CD4-positive, alpha-beta T cell treated with Interleukin-4 for 1 hour (primary cell): ENCODE measurements around the gene SULT1A1.
"Not testable (repeated sequence)": the region's sequence is repeated elsewhere in the genome, so short reads cannot be mapped to it uniquely, and the experiment has no call there.

ENCODE experiments used
- DNase-seq, 2 donors: peaks; one replicate each; pipeline ENCODE4 v3.0.0-alpha.2; 2020 to 2022

SULT1A1 gene

GRCh38 chr16:28608496-28608808 lies 1.4 kb downstream of the SULT1A1 start:
- not testable (repeated sequence) for DNase-seq

DNA sequence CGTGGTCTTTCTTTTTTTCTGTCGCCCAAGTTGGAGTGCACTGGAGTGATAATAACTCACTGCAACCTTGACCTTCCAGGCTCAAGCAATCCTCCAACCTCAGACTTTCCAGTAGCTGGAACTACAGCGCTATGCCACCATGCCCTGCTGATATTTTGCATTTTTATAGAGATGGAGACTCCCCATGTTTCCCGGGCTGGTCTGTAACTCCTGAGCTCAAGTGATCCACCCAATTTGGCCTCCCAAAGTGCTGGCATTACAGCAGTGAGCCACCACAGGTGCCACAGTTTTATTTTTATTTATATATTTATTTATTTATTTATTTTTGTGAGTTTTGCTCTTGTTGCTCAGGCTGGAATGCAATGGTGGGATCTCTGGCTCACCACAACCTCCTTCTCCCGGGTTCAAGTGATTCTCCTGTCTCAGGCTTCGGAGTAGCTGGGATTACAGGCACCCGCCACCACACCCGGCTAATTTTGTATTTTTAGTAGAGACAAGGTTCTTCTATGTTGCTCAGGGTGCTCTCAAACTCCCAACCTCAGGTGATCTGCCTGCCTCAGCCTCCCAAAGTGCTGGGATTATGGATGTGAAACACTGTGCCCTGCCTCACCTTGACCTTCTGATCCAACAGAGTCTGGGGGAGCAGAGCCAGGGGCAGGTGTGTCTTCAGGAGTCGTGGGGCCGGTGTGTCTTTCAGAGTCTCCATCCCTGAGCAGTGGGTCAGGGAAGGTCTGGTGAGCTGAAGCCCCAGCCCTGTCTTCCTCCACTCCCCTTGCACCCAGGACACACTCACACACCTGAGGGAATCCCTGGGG lies 2.0 kb downstream of the SULT1A1 start:
- DNase-seq, result not testable (repeated sequence)

DNA sequence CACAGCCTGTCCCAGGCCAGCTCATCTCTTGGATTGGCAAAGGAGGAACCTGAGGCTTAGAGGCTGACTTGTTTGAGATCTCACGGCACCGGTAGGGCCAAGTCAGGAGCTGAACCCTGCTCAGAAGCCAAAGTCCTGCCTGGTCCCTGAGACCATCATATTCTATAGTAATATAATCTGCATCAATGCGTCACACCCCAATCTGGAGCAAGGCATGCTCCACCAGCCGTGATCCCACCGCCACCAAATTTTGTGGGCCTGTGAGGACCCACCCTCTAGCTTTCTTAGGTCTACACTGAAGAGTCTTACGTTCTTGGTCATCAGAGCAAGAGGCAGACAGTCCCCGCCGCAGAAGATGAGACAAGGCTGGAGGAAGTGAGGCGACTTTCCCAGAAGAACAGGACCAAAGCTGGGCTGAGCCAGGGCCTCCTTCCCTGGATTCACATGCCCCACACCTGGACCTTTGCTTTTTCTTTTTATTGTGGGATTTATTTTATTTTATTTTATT lies 2.7 kb downstream of the SULT1A1 start:
- DNase-seq, result no peak

DNA sequence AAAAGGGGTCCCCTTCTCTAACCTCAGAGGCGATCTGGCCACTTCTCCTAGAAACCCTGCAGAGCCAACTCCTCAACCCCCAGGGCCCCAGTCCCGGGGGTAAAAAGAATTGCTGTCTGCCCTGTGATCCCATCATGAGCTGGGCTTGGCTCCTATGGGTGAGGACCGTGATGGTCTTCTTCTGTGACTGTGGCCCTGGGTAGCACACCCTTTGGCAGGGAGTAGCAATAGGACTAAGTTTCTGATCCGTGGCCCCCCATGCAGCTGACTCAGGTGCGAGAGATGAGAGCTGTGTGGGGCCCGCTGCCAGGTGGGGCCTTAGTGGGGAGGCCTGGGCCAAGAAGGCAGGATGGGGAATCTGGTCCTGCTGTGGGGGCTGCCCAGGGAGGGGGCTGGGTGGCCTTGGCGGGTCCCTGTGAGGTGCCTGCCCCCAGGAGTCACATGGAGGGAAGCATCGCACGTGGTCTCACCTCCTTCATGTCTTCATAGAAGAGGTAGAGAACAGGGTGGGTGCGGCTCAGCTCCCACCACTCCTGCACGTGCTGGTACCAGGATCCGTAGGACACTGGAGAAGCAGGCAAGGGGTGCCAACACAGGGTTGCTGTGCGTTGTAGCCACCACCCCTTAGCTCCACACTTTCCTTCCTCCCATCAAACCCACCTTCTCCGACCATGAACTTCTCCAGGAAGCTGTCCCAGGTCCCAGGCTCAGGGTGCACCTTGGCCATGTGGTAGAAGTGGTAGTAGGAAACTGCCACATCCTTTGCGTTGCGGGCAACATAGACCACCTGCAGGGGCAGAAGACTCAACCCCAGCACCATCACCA lies 3.3 kb downstream of the SULT1A1 start:
- no peak for DNase-seq

DNA sequence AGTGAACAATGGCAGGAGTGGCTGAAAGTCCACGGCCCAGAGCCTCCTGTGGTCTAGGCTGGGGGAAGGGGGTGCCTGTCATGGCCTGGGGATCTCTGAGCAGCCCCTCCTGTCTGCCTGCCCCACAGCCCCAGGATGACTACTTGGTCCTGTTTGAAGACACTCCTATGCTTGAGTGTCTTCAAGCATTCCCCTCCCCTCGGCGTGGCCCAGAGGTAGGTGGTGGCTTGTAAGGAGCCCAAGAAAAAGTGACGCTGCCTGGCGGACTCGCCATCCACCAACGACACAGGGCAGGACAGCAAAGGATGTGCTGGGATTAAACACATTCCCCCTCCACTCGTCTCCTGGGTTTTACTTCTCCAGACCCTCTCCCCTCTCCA lies 5.7 kb downstream of the SULT1A1 start:
- DNase-seq, result no peak

- no peak for DNase-seq
Observed at GRCh38 chr16:28603381-28604185, 6.3 kb downstream of the SULT1A1 start.

GRCh38 chr16:28602529-28602928 lies 7.3 kb downstream of the SULT1A1 start:
- DNase-seq, result no peak

DNA sequence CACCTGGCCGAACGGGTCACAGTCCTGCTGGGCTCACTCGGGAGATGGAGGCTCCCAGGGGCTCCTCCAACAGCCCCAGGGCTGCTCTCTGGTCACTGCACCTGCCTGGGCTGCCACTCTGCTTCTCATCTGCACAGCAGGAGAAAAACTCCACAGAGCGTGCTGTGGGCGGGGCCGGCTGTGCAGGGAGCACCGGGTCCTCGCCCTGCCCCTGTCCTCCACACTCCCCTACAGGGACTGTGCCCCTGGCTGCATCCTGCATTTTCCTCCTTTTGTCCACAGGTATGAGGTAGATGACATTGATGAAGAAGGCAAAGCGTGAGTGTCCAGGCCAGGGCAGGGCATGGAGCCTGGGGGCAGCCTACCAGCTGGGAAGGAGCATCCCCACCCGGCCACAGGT lies 7.8 kb downstream of the SULT1A1 start:
- DNase-seq, result not testable (repeated sequence)

DNA sequence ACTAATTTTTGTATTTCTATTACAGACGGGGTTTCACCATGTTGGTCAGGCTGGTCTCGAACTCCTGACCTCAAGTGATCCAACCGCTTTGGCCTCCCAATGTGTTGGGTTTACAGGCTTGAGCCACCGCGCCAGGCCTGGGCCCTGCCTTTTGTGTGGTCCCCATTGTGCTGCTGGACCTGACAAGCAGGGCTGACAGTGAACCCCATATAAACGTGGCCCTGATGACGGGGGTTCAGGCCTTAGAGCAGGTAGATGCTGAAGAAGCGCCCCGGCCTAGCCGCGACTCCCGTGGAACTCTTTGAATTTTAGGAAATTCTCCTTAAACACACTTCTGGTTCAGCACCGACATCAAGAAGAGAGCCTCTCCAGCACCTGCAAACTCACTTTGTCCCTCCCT lies 8.3 kb downstream of the SULT1A1 start:
- not testable (repeated sequence) for DNase-seq

- not testable (repeated sequence) for DNase-seq
Observed at GRCh38 chr16:28600965-28601364, 8.9 kb downstream of the SULT1A1 start.

- DNase-seq, result not testable (repeated sequence)
Observed at GRCh38 chr16:28599377-28600285, 10.2 kb downstream of the SULT1A1 start.

- no peak for DNase-seq
Observed at GRCh38 chr16:28597692-28598261, 12.1 kb downstream of the SULT1A1 start.

GRCh38 chr16:28596840-28597691 lies 12.8 kb downstream of the SULT1A1 start, which contains the start of gene SULT1A2:
SULT1A2 (minus strand) TSS chr16:28597050; CDS start chr16:28595930, 1,120 bp downstream.
- no peak for DNase-seq

- no peak for DNase-seq
Observed at GRCh38 chr16:28596115-28596630, 13.7 kb downstream of the SULT1A1 start.

DNA sequence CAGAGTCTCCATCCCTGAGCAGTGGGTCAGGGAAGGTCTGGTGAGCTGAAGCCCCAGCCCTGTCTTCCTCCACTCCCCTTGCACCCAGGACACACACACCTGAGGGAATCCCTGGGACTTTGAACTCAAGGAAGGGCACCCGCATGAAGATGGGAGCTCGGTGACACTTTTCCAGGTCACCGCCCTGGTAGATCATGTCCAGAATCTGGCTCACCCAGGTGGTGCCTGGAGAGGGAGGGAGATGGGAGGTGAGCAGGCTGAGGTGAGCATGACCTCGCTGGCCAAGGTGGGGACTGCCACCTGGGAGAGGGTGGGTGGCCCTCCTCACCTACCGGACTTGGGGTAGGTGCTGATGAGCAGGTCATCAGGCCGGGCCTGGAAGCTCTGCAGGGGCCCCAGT lies 14.4 kb downstream of the SULT1A1 start:
- not testable (repeated sequence) for DNase-seq

DNA sequence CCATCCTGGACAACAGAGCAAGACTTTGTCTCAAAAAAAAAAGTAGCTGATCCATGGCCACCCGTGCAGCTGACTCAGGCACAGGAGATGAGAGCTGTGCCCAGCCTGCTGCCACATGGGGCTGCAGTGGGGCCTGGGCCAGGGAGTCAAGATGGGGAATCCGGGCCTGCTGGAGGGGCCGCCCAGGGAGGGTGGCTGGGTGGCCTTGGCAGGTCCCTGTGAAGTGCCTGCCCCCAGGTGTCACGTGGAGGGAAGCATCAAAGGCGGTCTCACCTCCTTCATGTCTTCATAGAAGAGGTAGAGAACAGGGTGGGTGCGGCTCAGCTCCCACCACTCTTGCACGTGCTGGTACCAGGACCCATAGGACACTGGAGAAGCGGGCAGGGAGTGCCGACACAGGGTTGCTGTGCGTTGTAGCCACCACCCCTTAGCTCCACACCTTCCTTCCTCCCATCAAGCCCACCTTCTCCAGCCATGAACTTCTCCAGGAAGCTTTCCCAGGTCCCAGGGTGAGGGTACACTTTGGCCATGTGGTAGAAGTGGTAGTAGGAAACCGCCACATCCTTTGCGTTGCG lies 16.8 kb downstream of the SULT1A1 start:
- DNase-seq, result no peak

DNA sequence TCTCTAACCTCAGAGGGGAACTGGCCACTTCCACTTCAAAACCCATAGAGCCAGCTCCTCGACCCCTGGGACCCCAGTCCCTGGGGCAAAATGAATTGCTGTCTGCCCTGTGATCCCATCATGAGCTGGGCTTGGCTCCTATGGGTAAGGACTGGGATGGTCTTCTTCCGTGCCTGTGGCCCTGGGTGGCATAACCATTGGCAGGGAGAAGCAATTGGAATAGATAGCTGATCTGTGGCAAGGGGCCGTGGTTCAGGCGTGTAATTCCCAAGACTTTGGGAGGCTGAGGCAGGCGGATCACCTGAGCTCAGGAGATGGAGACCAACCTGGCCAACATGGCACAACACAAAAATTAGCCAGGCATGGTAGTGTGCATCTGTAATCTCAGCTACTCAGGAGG lies 17.3 kb downstream of the SULT1A1 start:
- no peak for DNase-seq

GRCh38 chr16:28591355-28591754 lies 18.5 kb downstream of the SULT1A1 start:
- no peak for DNase-seq

DNA sequence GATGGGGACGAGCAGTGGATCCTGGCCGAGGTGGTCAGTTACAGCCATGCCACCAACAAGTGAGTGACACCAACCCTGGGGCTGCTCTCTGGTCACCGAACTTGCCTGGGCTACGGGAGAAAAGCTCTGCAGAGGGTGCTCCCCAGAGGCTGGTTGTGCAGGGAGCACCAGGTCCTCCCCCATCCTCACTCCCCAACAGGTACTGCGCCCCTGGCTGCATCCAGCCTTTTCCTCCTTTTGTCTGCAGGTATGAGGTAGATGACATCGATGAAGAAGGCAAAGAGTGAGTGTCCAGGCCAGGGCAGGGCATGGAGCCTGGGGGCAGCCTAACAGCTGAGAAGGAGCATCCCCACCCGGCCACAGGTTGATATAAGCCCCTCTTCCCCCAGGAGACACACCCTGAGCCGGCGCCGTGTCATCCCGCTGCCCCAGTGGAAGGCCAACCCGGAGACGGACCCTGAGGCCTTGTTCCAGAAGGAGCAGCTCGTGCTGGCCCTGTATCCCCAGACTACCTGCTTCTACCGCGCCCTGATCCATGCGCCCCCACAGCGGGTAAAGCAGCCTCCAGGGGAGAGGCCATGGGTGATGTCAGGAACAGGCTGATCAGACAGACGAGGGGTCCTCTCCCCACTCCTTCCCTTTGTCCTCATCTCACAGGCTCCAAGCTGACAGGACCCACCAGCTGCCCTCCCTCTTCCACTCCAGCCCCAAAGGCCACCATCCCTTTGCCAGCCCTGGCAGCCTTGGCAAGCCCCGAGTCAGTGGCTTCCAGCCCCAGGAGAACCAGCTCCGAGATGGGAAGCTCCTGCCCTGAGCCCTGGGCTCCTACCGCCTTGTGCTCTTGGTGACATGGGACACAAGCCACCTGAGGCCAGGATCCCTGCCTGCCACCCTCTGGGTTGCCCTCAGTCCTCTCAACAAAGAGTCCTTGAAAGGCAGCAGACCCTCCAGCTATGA lies 19.2 kb downstream of the SULT1A1 start:
- no peak for DNase-seq
